Measurements from ENCODE around the gene UHRF2.
"Not testable (repeated sequence)": the region's sequence is repeated elsewhere in the genome, so short reads cannot be mapped to it uniquely, and the experiment has no call there.

The UHRF2 gene

GRCh38 chr9:6431038-6431437, 18.0 kb downstream of the UHRF2 start:
- no peak for DNase-seq

DNA sequence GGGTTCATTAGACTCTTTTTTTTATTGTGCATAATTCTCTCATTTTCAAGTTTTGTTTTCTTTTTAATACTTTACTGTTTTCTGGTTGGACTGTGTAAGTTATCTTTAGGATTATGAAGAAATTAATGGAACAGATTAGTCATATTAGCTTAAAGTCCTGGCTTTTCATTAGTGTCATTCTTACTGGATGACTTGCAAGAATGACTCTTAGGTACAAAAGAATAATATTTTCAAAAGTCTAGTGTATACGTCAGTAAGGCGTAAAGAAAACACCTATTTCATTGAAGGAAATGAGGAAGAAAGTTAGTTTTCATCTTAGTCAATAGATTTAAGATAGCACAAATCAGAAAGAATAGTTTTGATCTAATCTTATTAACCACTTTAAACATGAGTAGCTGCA, 20.4 kb downstream of the UHRF2 start:
- peak; percentile 49 for DNase-seq

- no peak for DNase-seq
These were observed 26.2 kb downstream of the UHRF2 start for GRCh38 chr9:6439051-6439703.

- DNase-seq, result no peak
These were observed 27.4 kb downstream of the UHRF2 start for GRCh38 chr9:6440405-6440804.

GRCh38 chr9:6441269-6441668, 28.3 kb downstream of the UHRF2 start:
- DNase-seq, result no peak

DNA sequence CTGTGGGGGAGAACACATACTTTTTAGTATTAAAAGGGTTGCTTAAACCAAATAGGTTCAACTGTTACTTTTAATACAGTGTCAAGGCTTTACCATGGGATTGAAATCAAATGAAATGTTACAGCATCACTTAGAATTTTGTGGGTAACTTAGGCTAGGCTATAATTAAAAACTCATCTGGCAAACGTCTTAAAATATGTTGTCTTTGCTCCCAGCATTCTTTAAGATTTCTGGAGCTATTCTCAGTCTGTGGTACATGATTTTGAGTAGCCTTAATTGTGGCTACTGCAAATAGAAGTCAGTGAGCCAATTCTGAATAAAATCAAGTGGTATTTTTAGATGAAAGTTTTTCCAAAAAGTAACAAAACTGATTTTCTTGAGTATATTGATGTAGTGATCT, 30.7 kb downstream of the UHRF2 start:
- no peak for DNase-seq

GRCh38 chr9:6444128-6444527, 31.1 kb downstream of the UHRF2 start:
- peak; percentile 56 for DNase-seq

DNA sequence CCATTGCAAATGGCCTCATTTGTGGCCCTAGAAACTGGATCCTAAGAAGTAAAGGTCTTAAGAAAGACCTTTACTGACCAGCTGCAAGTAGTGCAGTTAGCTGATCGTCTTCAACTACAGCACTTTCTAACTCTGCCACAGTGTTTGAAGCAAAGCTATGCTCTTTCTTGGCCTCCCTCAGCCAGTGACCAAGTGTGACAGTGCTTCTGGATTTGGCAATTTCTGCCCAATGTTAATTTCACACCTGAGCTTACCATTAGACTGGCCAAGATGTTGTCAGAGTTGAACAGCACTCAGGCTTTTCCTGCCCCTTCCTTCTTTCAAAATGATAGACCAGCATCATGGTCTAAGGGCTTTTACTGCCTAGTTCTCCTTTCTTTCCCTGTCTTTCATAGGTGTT, 36.1 kb downstream of the UHRF2 start:
- DNase-seq, result no peak

DNA sequence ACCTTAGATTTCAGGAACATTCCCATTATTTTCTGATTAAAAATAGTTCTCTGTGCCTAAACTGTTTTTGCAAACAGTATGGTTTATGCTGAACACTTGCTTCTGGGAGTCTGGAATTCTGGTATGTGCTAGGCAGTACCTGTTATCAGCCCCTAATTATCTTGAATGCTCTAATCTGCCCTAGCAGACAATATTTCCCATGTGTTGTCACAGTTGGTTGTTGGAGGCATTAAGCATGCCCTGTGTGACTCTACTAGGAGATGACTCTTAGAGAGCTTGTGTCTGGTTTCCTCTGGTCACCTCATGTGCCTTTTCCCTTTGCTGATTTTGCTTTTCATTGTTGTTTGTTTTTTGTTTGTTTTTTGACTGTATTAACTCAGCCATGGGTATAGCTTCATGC, 36.6 kb downstream of the UHRF2 start:
- DNase-seq, result no peak

DNA sequence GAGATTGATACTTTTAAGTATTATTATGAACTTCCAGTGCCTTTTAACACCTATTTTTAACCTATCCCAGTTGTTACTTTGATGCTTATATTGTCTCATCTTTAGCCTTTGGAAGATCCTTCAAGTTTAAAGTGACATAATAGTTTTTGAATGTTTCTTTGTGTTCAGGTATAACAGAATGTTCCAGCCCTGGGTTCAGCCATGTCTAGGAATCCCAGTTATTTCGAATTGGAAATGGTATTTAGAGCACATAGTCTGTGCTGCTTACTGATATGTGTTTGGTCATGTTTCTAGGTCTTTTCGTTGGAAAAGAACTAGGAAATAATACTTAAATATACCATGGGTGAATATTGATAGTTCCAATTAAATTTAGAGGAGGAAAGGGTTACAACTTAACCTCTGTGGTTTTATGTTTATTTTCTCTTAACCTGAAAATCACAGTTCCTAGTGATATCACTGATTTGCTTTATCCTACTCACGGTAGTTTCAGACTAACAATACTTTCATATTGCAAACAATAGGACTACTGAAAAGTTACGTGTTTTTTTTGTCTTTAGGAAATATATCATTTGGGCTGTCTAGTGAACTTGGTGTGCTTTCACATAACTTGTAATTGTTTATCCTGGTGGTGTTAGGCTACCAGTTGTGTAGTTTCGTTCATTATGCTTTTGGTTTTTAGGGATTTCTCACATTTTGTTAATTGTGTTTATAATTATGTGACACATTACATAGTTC, 37.8 kb downstream of the UHRF2 start:
- no peak for DNase-seq

DNA sequence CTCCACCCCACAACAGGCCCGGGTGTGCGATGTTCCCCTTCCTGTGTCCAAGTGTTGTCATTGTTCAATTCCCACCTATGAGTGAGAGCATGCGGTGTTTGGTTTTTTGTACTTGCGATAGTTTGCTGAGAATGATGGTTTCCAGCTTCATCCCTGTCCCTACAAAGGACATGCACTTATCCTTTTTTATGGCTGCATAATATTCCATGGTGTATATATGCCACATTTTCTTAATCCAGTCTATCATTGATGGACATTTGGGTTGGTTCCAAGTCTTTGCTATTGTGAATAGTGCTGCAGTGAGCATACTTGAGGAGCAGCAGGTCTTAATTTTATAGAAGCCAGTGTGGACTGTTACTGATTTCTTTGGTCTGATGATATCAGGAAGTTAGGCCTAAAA, 42.3 kb downstream of the UHRF2 start:
- not testable (repeated sequence) for DNase-seq

DNA sequence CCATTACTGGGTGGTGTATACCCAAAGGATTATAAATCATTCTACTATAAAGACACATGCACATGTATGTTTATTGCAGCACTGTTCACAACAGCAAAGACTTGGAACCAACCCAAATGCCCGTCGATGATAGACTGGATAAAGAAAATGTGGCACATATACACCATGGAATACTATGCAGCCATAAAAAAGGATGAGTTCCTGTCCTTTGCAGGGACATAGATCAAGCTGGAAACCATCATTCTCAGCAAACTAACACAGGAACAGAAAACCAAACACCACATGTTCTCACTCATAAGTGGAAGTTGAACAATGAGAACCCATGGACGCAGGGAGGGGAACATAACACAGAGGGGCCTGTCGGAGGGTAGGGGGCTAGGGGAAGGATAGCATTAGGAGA, 45.7 kb downstream of the UHRF2 start:
- not testable (repeated sequence) for DNase-seq

DNA sequence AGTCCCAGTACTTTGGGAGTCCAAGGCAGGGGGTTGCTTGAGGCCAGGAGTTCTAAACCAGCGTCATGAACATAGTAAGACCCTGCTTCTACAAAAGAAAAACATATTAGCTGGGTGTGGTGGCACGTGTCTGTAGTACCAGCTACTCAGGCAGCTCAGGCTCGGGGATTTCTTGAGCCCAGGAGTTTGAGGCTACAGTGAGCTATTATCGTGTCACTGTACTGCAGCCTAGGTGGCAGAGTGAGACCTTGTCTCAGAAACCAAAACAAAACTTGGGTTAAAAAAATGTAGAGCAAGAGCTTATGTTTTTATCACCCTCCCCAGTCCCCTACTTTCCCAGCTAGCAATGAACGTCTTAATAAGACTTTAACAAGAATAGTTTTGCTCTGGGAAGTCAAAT, 46.7 kb downstream of the UHRF2 start:
- DNase-seq, result no peak

DNA sequence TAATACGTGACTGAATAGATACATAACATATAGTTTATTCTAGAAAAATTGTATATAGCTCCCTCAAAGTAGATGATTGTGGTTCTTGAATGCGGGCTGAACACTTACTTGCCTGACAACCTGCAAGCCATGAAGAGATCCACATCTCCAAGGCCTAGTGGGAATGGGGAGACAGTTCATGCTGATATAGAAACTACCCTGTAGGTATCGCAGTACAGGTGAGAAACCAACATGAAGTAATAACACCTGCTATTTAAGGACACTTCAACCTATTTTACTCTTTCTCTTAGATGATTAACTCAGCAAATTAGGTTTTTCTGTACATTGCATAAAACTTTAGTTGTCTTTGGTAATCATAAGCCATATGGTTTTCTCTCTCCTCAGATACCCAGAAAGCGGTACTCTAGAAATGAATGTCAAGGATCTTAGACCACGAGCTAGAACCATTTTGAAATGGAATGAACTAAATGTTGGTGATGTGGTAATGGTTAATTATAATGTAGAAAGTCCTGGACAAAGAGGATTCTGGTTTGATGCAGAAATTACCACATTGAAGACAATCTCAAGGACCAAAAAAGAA, 47.3 kb downstream of the UHRF2 start:
- DNase-seq, result no peak

DNA sequence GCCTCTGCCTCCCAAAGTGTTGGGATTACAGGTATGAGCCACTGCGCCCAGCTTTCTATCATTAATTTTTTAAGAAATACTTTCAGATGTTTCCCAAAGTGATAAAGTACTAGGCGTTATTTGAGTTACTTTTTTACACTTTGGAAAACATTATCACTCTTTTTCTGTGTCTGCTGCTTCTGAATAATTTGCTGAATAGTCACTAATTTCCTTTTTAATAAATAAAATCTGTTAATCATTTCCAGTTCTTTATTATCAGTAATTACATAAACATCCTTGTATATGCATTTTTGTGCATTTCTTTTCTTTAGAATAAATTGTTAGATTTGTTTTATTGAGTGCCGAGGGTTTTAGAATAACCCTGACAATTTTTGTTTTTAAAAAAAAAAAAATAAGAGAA, 48.6 kb downstream of the UHRF2 start:
- DNase-seq, result no peak

- no peak for DNase-seq
These were observed 54.1 kb downstream of the UHRF2 start for GRCh38 chr9:6467006-6467625.

DNA sequence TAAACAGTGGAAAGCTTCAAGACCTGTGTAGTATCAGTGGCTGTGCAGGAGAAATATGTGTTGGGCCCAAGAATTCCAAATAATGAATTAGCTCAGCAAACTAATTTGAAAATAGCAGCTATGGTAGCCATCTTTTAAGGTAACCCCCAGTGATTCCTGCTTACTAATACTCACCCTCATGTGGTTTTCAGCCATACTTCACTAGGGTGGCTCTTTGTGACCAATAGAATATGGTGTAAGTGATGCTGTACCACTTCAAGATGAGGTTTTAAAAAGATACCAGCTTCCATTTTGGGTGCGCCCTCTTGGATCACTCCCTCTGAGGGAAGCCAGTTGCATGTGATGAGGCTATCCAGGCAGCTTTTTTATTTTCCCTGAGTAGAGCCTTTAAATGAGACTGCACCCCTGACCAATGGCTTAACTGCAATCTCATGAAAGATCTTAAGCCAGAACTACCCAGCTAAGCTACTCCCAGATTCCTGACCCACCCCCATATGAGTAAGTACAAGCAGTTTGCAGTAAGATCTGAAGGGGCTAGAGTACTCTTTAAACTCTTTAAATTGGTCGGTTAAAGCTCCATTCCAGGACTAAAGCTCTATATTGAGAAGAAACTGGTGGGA, 58.3 kb downstream of the UHRF2 start:
- DNase-seq, result no peak

- no peak for DNase-seq
These were observed 60.2 kb downstream of the UHRF2 start for GRCh38 chr9:6473151-6473550.

- DNase-seq, result no peak
These were observed 67.0 kb downstream of the UHRF2 start for GRCh38 chr9:6479959-6480358.

DNA sequence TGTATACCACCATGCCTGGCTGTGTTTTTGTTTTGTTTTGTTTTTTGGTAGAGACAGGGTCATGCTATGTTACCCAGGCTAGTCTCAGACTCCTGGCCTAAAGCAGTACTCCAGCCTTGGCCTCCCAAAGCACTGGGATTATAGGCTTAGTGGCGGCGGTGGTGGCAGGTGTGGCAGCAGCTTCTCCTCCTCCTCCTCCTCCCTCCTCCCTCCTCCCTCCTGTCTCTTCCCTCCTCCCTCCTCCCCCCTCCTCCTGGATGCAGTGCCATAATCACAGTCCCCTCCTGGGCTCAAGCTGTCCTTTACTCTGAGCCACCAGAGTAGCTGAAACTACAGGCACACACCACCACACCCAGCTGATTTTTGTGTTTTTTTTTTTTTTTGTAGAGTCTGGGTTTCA, 71.2 kb downstream of the UHRF2 start:
- no peak for DNase-seq

- no peak for DNase-seq
These were observed 75.4 kb downstream of the UHRF2 start for GRCh38 chr9:6488395-6488794.

DNA sequence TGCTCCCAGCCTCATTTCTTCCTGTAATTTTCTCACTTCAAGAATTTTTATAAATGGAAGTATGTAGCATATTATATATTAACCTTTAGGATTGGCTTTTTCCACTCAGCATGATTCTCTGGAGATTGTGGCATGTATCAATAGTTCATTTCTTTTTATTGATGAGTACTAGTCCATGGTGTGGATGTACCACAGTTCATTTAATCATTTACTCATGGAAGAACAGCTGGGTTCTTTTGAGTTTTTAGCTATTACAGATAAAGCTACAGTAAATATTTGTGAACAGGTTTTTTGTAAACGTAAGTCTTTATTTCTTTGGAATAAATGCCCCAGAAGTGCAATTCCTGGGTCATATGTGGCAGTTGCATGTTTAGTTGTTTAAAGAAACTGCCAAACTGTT, 76.1 kb downstream of the UHRF2 start:
- DNase-seq, result no peak

GRCh38 chr9:6490863-6491262, 77.9 kb downstream of the UHRF2 start:
- no peak for DNase-seq

- DNase-seq, result no peak
These were observed 82.5 kb downstream of the UHRF2 start for GRCh38 chr9:6495466-6495865.
